HepG2 (cell line): ENCODE data around the gene BTG1. TPM values are rescaled to one million over a fixed set of nuclear protein-coding genes. Genes with fewer than 3 reads are reported as not detected.

Experiments used
- ATAC-seq: fragments of 200-7000 bp; cut with Tn5 transposase; 3 replicates; pipeline ENCODE4 v1.9.1; 2020; ENCODE audit warnings: mild to moderate bottlenecking, moderate library complexity
- BruUV-seq: library from RNA; stranded (reverse); fragments of 400-500 nt; replicated peaks from 2 replicates; lab custom pipeline; 2021; lab: Mats Ljungman, UMichigan
- CTCF ChIA-PET: fragments of 300-600 bp; formaldehyde crosslinking; extraction: SDS; loops from one replicate; lab custom pipeline; 2021; ENCODE audit warnings: low total read pairs, inconsistent platforms, low intra/inter-chr PET ratio; lab: Yijun Ruan, JAX
- POLR2A ChIA-PET: fragments of 350-600 bp; sonication (Branson Sonifier 250); formaldehyde crosslinking; loops from one replicate; lab custom pipeline; 2020; ENCODE audit warnings: antibody characterized with exemption, inconsistent platforms; lab: Yijun Ruan, JAX
- DNase-seq: peaks from one replicate; pipeline ENCODE4 v3.0.0-alpha.2; 2015; ENCODE audit warnings: low spot score
- FAIRE-seq: peaks from 3 replicates; lab custom pipeline; 2011; peaks lifted over from hg19 to GRCh38; lab: Jason Lieb, UNC
- H2AFZ ChIP-seq: one replicate; pipeline ENCODE4 v1.6.1; 2011; ENCODE audit warnings: low read length, inconsistent platforms
- H3K27ac ChIP-seq: fragments of 300-600 bp; 3 replicates; pipeline ENCODE4 v1.8.0; 2011; ENCODE audit warnings: mixed run types, mild to moderate bottlenecking, mixed read lengths, low read length, inconsistent platforms; ENCODE audit not compliant: insufficient read depth; ENCODE audit errors: extremely low read length
- H3K27me3 ChIP-seq, 2 experiments: fragments of 200-600 bp in 1 of 2; 2 replicates in 1 of 2; 3 replicates in 1 of 2; pipeline versions ENCODE4 v1.6.0 to v1.8.0; 2011; ENCODE audit warnings: low read length in 2 of 2, mild to moderate bottlenecking in 2 of 2, moderate library complexity in 2 of 2, inconsistent platforms in 1 of 2; ENCODE audit not compliant: insufficient read depth in 2 of 2, control insufficient read depth in 1 of 2
- H3K36me3 ChIP-seq, 2 experiments: fragments of 200-600 bp in 1 of 2; replicated peaks in 1 of 2; 2 replicates in 1 of 2; 3 replicates in 1 of 2; pipeline versions ENCODE4 v1.5.1 to v1.8.0; 2011; ENCODE audit warnings: low read length in 2 of 2, inconsistent platforms in 1 of 2; ENCODE audit not compliant: insufficient read depth in 2 of 2, control insufficient read depth in 1 of 2
- H3K4me1 ChIP-seq: 2 replicates; pipeline ENCODE4 v1.5.1; 2012; ENCODE audit warnings: low read length, inconsistent platforms; ENCODE audit not compliant: insufficient read depth
- H3K4me2 ChIP-seq: 2 replicates; pipeline ENCODE4 v1.6.0; 2011; ENCODE audit warnings: low read depth, low read length, inconsistent platforms
- H3K4me3 ChIP-seq, 3 experiments: fragments of 200-600 bp in 1 of 3; sonication (generic), shearing (Covaris generic) in 1 of 3; replicated peaks in 1 of 3; 2 replicates each; pipeline ENCODE4 v1.5.1; 2011 to 2016; ENCODE audit warnings: low read length in 3 of 3, inconsistent platforms in 2 of 3, low read depth in 2 of 3, mild to moderate bottlenecking in 2 of 3, control low read depth in 1 of 3, mixed read lengths in 1 of 3; ENCODE audit not compliant: insufficient read depth in 1 of 3
- H3K79me2 ChIP-seq: one replicate; pipeline ENCODE4 v1.6.1; 2011; ENCODE audit warnings: low read length, inconsistent platforms; ENCODE audit not compliant: insufficient read depth
- H3K9ac ChIP-seq: 2 replicates; pipeline ENCODE4 v1.6.0; 2011; ENCODE audit warnings: mild to moderate bottlenecking, low read depth, low read length, inconsistent platforms; ENCODE audit not compliant: insufficient read depth
- H3K9me3 ChIP-seq: 2 replicates; pipeline ENCODE4 v1.5.1; 2012; ENCODE audit warnings: mild to moderate bottlenecking, low read length
- H4K20me1 ChIP-seq: 2 replicates; pipeline ENCODE4 v1.6.0; 2011; ENCODE audit warnings: inconsistent platforms, mild to moderate bottlenecking, low read length, moderate library complexity; ENCODE audit not compliant: insufficient read depth
- ARID3A ChIP-seq: IDR thresholded peaks from 2 replicates; pipeline ENCODE4 v1.6.1; 2012; ENCODE audit warnings: low read depth, low read length, improper control_type of control experiment
- CHD2 ChIP-seq: IDR thresholded peaks from 2 replicates; pipeline ENCODE4 v1.6.1; 2011; ENCODE audit warnings: low read depth, low read length, improper control_type of control experiment
- FOXP4 ChIP-seq: sonication (generic); formaldehyde crosslinking; IDR thresholded peaks from 2 replicates; pipeline ENCODE4 v1.4.0; 2020; ENCODE audit warnings: missing genetic modification reagents
- HDAC6 ChIP-seq: fragments of 200-600 bp; sonication (generic); IDR thresholded peaks from 2 replicates; pipeline ENCODE4 v1.7.0; 2017; ENCODE audit warnings: mild to moderate bottlenecking, antibody characterized with exemption, low read length, low read depth
- IRF9 ChIP-seq: sonication (generic); formaldehyde crosslinking; IDR thresholded peaks from 2 replicates; pipeline ENCODE4 v1.8.0; 2022; ENCODE audit warnings: missing genetic modification reagents, mild to moderate bottlenecking, borderline replicate concordance
- MLX ChIP-seq: IDR thresholded peaks from 2 replicates; pipeline ENCODE4 v1.6.1; 2016
- ZNF234 ChIP-seq: sonication (generic); formaldehyde crosslinking; conservative IDR thresholded peaks from 2 replicates; pipeline ENCODE4 v1.5.1; 2020; ENCODE audit warnings: mild to moderate bottlenecking, missing genetic modification reagents
- WGBS: methylation state at CpG from one replicate; pipeline ENCODE4 v1.1.6; 2017; ENCODE audit warnings: low lambda C conversion rate; 5-methylcytosine and 5-hydroxymethylcytosine counted together
- in situ Hi-C: cut with HindIII; loops from 2 replicates; pipeline ENCODE4 v1.10.0; 2017; ENCODE audit warnings: low pct_unique_long_range_greater_than_20kb; ENCODE audit not compliant: extremely low pct_ligation_motif_present
- intact Hi-C: fragments of 100-400 bp; cut with micrococcal nuclease; formaldehyde crosslinking; loops from one replicate; pipeline ENCODE4 v1.10.0; 2022; ENCODE audit not compliant: unreplicated experiment
- polyA plus RNA-seq, 8 experiments: library from polyadenylated mRNA; depleted of rRNA in 3 of 8; stranded (reverse) in 7 of 8; unstranded in 1 of 8; fragments of >200 nt; fragmentation: Illumina TruSeq in 4 of 8; extraction: Trizol in 4 of 8; gene quantifications; 2 replicates each; pipeline versions ENCODE4 v1.2.1 to v1.2.3, GENCODE V29; 2011 to 2016; ENCODE audit warnings: low read depth in 4 of 8, missing spikeins in 1 of 8, mixed read lengths in 1 of 8; ENCODE audit not compliant: insufficient read depth in 1 of 8
- total RNA-seq, 5 experiments: library from RNA; depleted of rRNA; stranded (reverse); fragments of >200 nt; fragmentation: Illumina TruSeq; extraction: Trizol; gene quantifications; 2 replicates each; pipeline ENCODE4 v1.2.3, GENCODE V29; 2016; ENCODE audit warnings: low read depth in 1 of 5
- TF ChIP-seq, protein P1 (sequence below): sonication (generic); formaldehyde crosslinking; IDR thresholded peaks from 2 replicates; pipeline ENCODE4 v1.5.1; 2020; ENCODE audit warnings: missing genetic modification reagents, mild to moderate bottlenecking, borderline replicate concordance
- TF ChIP-seq, protein P2 (sequence below): IDR thresholded peaks from 2 replicates; pipeline ENCODE4 v1.6.1; 2016; ENCODE audit warnings: control low read depth
- TF ChIP-seq, protein P3 (sequence below): sonication (generic); formaldehyde crosslinking; IDR thresholded peaks from 2 replicates; pipeline ENCODE4 v1.4.0; 2020; ENCODE audit warnings: missing genetic modification reagents
- TF ChIP-seq, protein P4 (sequence below): sonication (generic); formaldehyde crosslinking; IDR thresholded peaks from 2 replicates; pipeline ENCODE4 v1.5.1; 2020; ENCODE audit warnings: missing genetic modification reagents, mild to moderate bottlenecking, borderline replicate concordance

Gene BTG1
- total and polyA plus RNA-seq, 2 of the 13 experiments (the other 11 are each of a cell fraction or from before 2014, with no cell fraction given), result 7.5 to 16.7 TPM

- TF ChIP-seq CHD2, result no peak
Measured at GRCh38 chr12:92164712-92165111, 19.1 kb upstream of the BTG1 start (continued).

GRCh38 chr12:92162079-92162478 is 16.4 kb upstream of the BTG1 start:
- Histone ChIP-seq H3K4me1 (no peaks in the 10 kb centered on the region), H3K9ac (no peak overlapping the region), H4K20me1 (no peaks in the 10 kb centered on the region), H3K4me3 (no peak overlapping the region), H3K36me3 (no peaks in the 10 kb centered on the region), H3K4me2 (no peak overlapping the region), H3K27me3 (no peaks in the 10 kb centered on the region), H2AFZ (no peak overlapping the region), H3K9me3 (no peaks in the 10 kb centered on the region), H3K27ac (no peak overlapping the region), H3K79me2 (no peaks in the 10 kb centered on the region)
- no TSS peak for BruUV-seq
- no peak for ATAC-seq
- DNase-seq, result no peak
- WGBS, result 17% methylated on average over 1 of the region's 1 CpG
- in situ Hi-C loops (no loop called here), intact Hi-C loops (no loop called here)
- CTCF ChIA-PET, result no interaction called here
- POLR2A ChIA-PET, result no interaction called here
- FAIRE-seq, result no peak
- TF ChIP-seq MLX (CRISPR knock-in tag), result no peak
- no peak for TF ChIP-seq IRF9
- no peak for TF ChIP-seq FOXP4 (CRISPR knock-in tag)
- TF ChIP-seq, protein P1, sequence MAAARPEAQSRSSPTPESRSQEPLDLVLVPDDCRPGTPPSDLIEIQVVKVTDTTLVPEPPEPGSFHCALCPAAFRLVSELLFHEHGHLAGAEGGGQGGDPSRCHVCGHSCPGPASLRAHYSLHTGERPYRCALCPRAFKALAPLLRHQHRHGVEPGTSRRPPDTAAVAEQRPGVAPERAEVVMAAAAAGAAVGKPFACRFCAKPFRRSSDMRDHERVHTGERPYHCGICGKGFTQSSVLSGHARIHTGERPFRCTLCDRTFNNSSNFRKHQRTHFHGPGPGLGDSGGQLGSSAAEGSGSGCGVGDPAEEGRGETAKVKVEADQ, result no peak
- TF ChIP-seq ZNF234 (CRISPR knock-in tag), result no peak
- TF ChIP-seq, protein P2, sequence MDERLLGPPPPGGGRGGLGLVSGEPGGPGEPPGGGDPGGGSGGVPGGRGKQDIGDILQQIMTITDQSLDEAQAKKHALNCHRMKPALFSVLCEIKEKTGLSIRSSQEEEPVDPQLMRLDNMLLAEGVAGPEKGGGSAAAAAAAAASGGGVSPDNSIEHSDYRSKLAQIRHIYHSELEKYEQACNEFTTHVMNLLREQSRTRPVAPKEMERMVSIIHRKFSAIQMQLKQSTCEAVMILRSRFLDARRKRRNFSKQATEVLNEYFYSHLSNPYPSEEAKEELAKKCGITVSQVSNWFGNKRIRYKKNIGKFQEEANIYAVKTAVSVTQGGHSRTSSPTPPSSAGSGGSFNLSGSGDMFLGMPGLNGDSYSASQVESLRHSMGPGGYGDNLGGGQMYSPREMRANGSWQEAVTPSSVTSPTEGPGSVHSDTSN (CRISPR knock-in tag), result no peak
- TF ChIP-seq, protein P3, sequence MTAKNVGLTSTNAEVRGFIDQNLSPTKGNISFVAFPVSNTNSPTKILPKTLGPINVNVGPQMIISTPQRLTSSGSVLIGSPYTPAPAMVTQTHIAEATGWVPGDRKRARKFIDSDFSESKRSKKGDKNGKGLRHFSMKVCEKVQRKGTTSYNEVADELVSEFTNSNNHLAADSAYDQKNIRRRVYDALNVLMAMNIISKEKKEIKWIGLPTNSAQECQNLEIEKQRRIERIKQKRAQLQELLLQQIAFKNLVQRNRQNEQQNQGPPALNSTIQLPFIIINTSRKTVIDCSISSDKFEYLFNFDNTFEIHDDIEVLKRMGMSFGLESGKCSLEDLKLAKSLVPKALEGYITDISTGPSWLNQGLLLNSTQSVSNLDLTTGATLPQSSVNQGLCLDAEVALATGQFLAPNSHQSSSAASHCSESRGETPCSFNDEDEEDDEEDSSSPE (CRISPR knock-in tag), result no peak
- TF ChIP-seq ARID3A, result no peak
- TF ChIP-seq, protein P4, sequence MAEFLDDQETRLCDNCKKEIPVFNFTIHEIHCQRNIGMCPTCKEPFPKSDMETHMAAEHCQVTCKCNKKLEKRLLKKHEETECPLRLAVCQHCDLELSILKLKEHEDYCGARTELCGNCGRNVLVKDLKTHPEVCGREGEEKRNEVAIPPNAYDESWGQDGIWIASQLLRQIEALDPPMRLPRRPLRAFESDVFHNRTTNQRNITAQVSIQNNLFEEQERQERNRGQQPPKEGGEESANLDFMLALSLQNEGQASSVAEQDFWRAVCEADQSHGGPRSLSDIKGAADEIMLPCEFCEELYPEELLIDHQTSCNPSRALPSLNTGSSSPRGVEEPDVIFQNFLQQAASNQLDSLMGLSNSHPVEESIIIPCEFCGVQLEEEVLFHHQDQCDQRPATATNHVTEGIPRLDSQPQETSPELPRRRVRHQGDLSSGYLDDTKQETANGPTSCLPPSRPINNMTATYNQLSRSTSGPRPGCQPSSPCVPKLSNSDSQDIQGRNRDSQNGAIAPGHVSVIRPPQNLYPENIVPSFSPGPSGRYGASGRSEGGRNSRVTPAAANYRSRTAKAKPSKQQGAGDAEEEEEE (CRISPR knock-in tag), result no peak
- TF ChIP-seq HDAC6, result no peak
